CD4-positive, alpha-beta memory T cell (primary cell): ENCODE results near the gene TRIM23. TPM values are rescaled to one million over a fixed set of nuclear protein-coding genes. Genes with fewer than 3 reads are reported as not detected.
A peak's percentile ranks its signal among the peaks of the same experiment; 100 is the strongest.

ENCODE experiments used
- CTCF ChIA-PET: fragments of 350-600 bp; sonication (Branson Sonifier 250); formaldehyde crosslinking; loops from one replicate; lab custom pipeline; 2021; ENCODE audit warnings: inconsistent platforms; ENCODE audit not compliant: partially characterized antibody; lab: Charles Lee
- POLR2A ChIA-PET: fragments of 350-600 bp; sonication (Branson Sonifier 250); formaldehyde crosslinking; loops from one replicate; lab custom pipeline; 2021; ENCODE audit not compliant: partially characterized antibody; lab: Charles Lee
- DNase-seq, 5 donors: peaks; one replicate each; pipeline versions ENCODE4 v3.0.0 to v3.0.0-alpha.2; 2020 to 2022; ENCODE audit warnings: mixed read lengths in 1 of 5
- H3K27ac ChIP-seq: one replicate; pipeline ENCODE4 v1.7.0; 2013; ENCODE audit warnings: low read depth, low read length
- H3K27me3 ChIP-seq: 2 replicates; pipeline ENCODE4 v1.7.0; 2013; ENCODE audit warnings: mild to moderate bottlenecking, low read length, moderate library complexity; ENCODE audit not compliant: insufficient read depth
- H3K36me3 ChIP-seq: 2 replicates; pipeline ENCODE4 v1.7.0; 2013; ENCODE audit warnings: mild to moderate bottlenecking, low read length, moderate library complexity; ENCODE audit not compliant: insufficient read depth
- H3K4me1 ChIP-seq: 2 replicates; pipeline ENCODE4 v1.7.0; 2013; ENCODE audit warnings: mild to moderate bottlenecking, low read length, moderate library complexity; ENCODE audit not compliant: insufficient read depth
- H3K4me3 ChIP-seq, 2 donors: one replicate each; pipeline ENCODE4 v1.7.0; 2013; ENCODE audit warnings: low read length in 2 of 2, mild to moderate bottlenecking in 1 of 2
- H3K9me3 ChIP-seq, 2 donors: one replicate each; pipeline ENCODE4 v1.7.0; 2013; ENCODE audit warnings: low read length in 2 of 2, control low read depth in 1 of 2; ENCODE audit not compliant: control insufficient read depth in 1 of 2
- H3K27ac Mint-ChIP-seq, 7 donors: one replicate each; pipeline ENCODE4 v1.8.0; 2020 to 2021; ENCODE audit warnings: mixed read lengths in 7 of 7, mild to moderate bottlenecking in 6 of 7, inconsistent platforms in 3 of 7, moderate library complexity in 3 of 7
- H3K27me3 Mint-ChIP-seq, 2 donors: one replicate each; pipeline ENCODE4 v1.8.0; 2020 to 2021; ENCODE audit warnings: mixed read lengths in 2 of 2
- H3K36me3 Mint-ChIP-seq, 2 donors: one replicate each; pipeline ENCODE4 v1.8.0; 2020 to 2021; ENCODE audit warnings: mixed read lengths in 2 of 2, inconsistent platforms in 1 of 2, mild to moderate bottlenecking in 1 of 2
- H3K4me1 Mint-ChIP-seq, 4 donors: one replicate each; pipeline ENCODE4 v1.8.0; 2020 to 2021; ENCODE audit warnings: mixed read lengths in 4 of 4, mild to moderate bottlenecking in 1 of 4
- H3K4me3 Mint-ChIP-seq, 8 donors: one replicate each; pipeline ENCODE4 v1.8.0; 2020 to 2021; ENCODE audit warnings: mixed read lengths in 8 of 8, mild to moderate bottlenecking in 7 of 8, moderate library complexity in 6 of 8, inconsistent platforms in 3 of 8
- H3K9me3 Mint-ChIP-seq, 8 donors: one replicate each; pipeline ENCODE4 v1.8.0; 2020 to 2021; ENCODE audit warnings: mixed read lengths in 8 of 8, mild to moderate bottlenecking in 5 of 8, inconsistent platforms in 3 of 8, moderate library complexity in 1 of 8
- intact Hi-C: fragments of 100-400 bp; cut with micrococcal nuclease; formaldehyde crosslinking; loops from one replicate; pipeline ENCODE4 v1.15.1; 2023
- polyA plus RNA-seq, 2 donors: library from polyadenylated mRNA; unstranded; fragments of 300-500 nt; fragmentation: Illumina TruSeq; gene quantifications; one replicate each; pipeline ENCODE4 v1.2.3, GENCODE V29; 2021
- total RNA-seq, 2 experiments: library from RNA; stranded (reverse); gene quantifications; one replicate each; pipeline ENCODE4 v1.2.3, GENCODE V29; 2021

TRIM23 gene
- total and polyA plus RNA-seq, 4 experiments from 2014 or later = 10.2 to 25.4 (median 17.2) TPM

- no peak for DNase-seq
Observed at GRCh38 chr5:65555287-65555686, 68.8 kb downstream of the TRIM23 start.

GRCh38 chr5:65553941-65554340, 70.2 kb downstream of the TRIM23 start:
- peak overlapping the region in 3 of 7 donors; percentile 1 to 12 (median 11) for H3K27ac Mint-ChIP-seq
- CTCF ChIA-PET = no interaction called here
- POLR2A ChIA-PET = interaction anchor here (1.1 to 2.6 kb wide), 2 partner anchors 8 to 9 kb away, joined by 3 to 15 read pairs; partner anchors contain the start of genes CENPK and PPWD1
- Histone ChIP-seq H3K4me3 (no peak overlapping the region), H3K36me3 (peaks cover 22% of the 10 kb centered on the region), H3K27ac (no peak overlapping the region), H3K9me3 (no peaks in the 10 kb centered on the region), H3K4me1 (no peaks in the 10 kb centered on the region), H3K27me3 (no peaks in the 10 kb centered on the region)
- H3K36me3 Mint-ChIP-seq = peaks cover 14 to 57% of the 10 kb centered on the region in 2 donors
- no peaks in the 10 kb centered on the region for H3K9me3 Mint-ChIP-seq
- H3K27me3 Mint-ChIP-seq = no peaks in the 10 kb centered on the region
- no peak for DNase-seq
- H3K4me3 Mint-ChIP-seq = no peak overlapping the region
- H3K4me1 Mint-ChIP-seq = peaks cover 0 to 14% (median 5%) of the 10 kb centered on the region in 4 donors
- intact Hi-C loops = no loop called here

More at GRCh38 chr5:65555287-65555686, 68.8 kb downstream of the TRIM23 start:
- Mint-ChIP-seq H3K27ac (peak overlapping the region in 1 of 7 donors; percentile 9), H3K27me3 (no peaks in the 10 kb centered on the region), H3K4me3 (no peak overlapping the region), H3K4me1 (peaks cover 0 to 14% (median 5%) of the 10 kb centered on the region in 4 donors), H3K9me3 (no peaks in the 10 kb centered on the region), H3K36me3 (peaks cover 9 to 51% of the 10 kb centered on the region in 2 donors)
- Histone ChIP-seq H3K27me3 (no peaks in the 10 kb centered on the region), H3K4me1 (peaks cover 5% of the 10 kb centered on the region), H3K36me3 (peaks cover 18% of the 10 kb centered on the region), H3K27ac (no peak overlapping the region), H3K9me3 (no peaks in the 10 kb centered on the region), H3K4me3 (no peak overlapping the region)
- ChIA-PET CTCF (no interaction called here), POLR2A (interaction anchor here (2.6 kb wide), 1 partner anchor 8 kb away, joined by 15 read pairs; the partner anchor contains the start of genes CENPK and PPWD1)
- intact Hi-C loops = no loop called here

- CTCF ChIA-PET = no interaction called here
- peaks cover 14 to 32% of the 10 kb centered on the region in 2 donors for H3K36me3 Mint-ChIP-seq
- POLR2A ChIA-PET = no interaction called here
Observed at GRCh38 chr5:65548281-65548680, 75.9 kb downstream of the TRIM23 start.

GRCh38 chr5:65546141-65546540, 78.0 kb downstream of the TRIM23 start:
- Mint-ChIP-seq H3K36me3 (peaks cover 24 to 39% of the 10 kb centered on the region in 2 donors), H3K4me1 (peaks cover 0 to 6% (median under 1%) of the 10 kb centered on the region in 4 donors), H3K27me3 (no peaks in the 10 kb centered on the region), H3K27ac (peak overlapping the region in 1 of 7 donors; percentile 31), H3K4me3 (no peak overlapping the region), H3K9me3 (no peaks in the 10 kb centered on the region)
- no peak overlapping the region for H3K27ac ChIP-seq
- H3K4me3 ChIP-seq = no peak overlapping the region
- H3K9me3 ChIP-seq = no peaks in the 10 kb centered on the region
- H3K4me1 ChIP-seq = no peaks in the 10 kb centered on the region
- POLR2A ChIA-PET = interaction anchor here (1.2 kb wide), 1 partner anchor 8 kb away, joined by 3 read pairs; no protein-coding TSS in a partner anchor
- no peak for DNase-seq
- H3K36me3 ChIP-seq = peaks cover 23% of the 10 kb centered on the region
- no peaks in the 10 kb centered on the region for H3K27me3 ChIP-seq
- CTCF ChIA-PET = no interaction called here
- intact Hi-C loops = no loop called here

More at GRCh38 chr5:65548281-65548680, 75.9 kb downstream of the TRIM23 start:
- H3K27me3 ChIP-seq = no peaks in the 10 kb centered on the region
- no peak overlapping the region for H3K27ac ChIP-seq
- no peaks in the 10 kb centered on the region for H3K9me3 ChIP-seq
- H3K27me3 Mint-ChIP-seq = no peaks in the 10 kb centered on the region
- intact Hi-C loops = no loop called here
- peaks cover 0 to 8% (median 2%) of the 10 kb centered on the region in 4 donors for H3K4me1 Mint-ChIP-seq
- peaks cover 14% of the 10 kb centered on the region for H3K36me3 ChIP-seq
- no peak for DNase-seq
- H3K4me1 ChIP-seq = no peaks in the 10 kb centered on the region
- no peak overlapping the region for H3K4me3 ChIP-seq
- no peak overlapping the region for H3K4me3 Mint-ChIP-seq
- H3K9me3 Mint-ChIP-seq = no peaks in the 10 kb centered on the region
- H3K27ac Mint-ChIP-seq = no peak overlapping the region

- intact Hi-C loops = no loop called here
- H3K27ac ChIP-seq = no peak overlapping the region
- no peak overlapping the region for H3K4me3 ChIP-seq
- DNase-seq = no peak
- no peaks in the 10 kb centered on the region for H3K9me3 ChIP-seq
- Mint-ChIP-seq H3K4me1 (peaks cover 0 to 4% (median under 1%) of the 10 kb centered on the region in 4 donors), H3K27ac (no peak overlapping the region), H3K27me3 (no peaks in the 10 kb centered on the region), H3K4me3 (no peak overlapping the region), H3K9me3 (no peaks in the 10 kb centered on the region), H3K36me3 (peaks cover 24 to 29% of the 10 kb centered on the region in 2 donors)
- ChIA-PET POLR2A (no interaction called here), CTCF (no interaction called here)
- no peaks in the 10 kb centered on the region for H3K27me3 ChIP-seq
- no peaks in the 10 kb centered on the region for H3K4me1 ChIP-seq
- H3K36me3 ChIP-seq = peaks cover 16% of the 10 kb centered on the region
Observed at GRCh38 chr5:65544473-65544872, 79.7 kb downstream of the TRIM23 start.

GRCh38 chr5:65539827-65540226, 84.3 kb downstream of the TRIM23 start:
- Mint-ChIP-seq H3K27ac (peak overlapping the region in 1 of 7 donors; percentile 29), H3K27me3 (no peaks in the 10 kb centered on the region), H3K4me3 (no peak overlapping the region), H3K9me3 (no peaks in the 10 kb centered on the region), H3K36me3 (peaks cover 17 to 32% of the 10 kb centered on the region in 2 donors), H3K4me1 (peaks cover 0 to 2% (median 0%) of the 10 kb centered on the region in 4 donors)
- Histone ChIP-seq H3K27ac (no peak overlapping the region), H3K27me3 (no peaks in the 10 kb centered on the region), H3K36me3 (peaks cover 13% of the 10 kb centered on the region), H3K9me3 (no peaks in the 10 kb centered on the region), H3K4me3 (no peak overlapping the region), H3K4me1 (no peaks in the 10 kb centered on the region)
- DNase-seq = no peak
- intact Hi-C loops = no loop called here
- ChIA-PET CTCF (interaction anchor here (0.7 to 1.2 kb wide), 3 partner anchors 10 to 21 kb away, joined by 3 to 4 read pairs (median 3); no protein-coding TSS in a partner anchor), POLR2A (no interaction called here)
